SK-N-SH (cell line): Measurements from ENCODE around the gene IL1R2.

Experiments
- CHD2 ChIP-seq: fragments of 150-350 bp; IDR thresholded peaks from 2 replicates; pipeline ENCODE4 v1.6.1; 2018; ENCODE audit warnings: low read length; ENCODE audit not compliant: partially characterized antibody
- EZH2phosphoT487 ChIP-seq: fragments of 200-600 bp; sonication (generic); IDR thresholded peaks from 2 replicates; pipeline ENCODE4 v1.6.1; 2017; ENCODE audit warnings: low read depth, mixed run types, mild to moderate bottlenecking, antibody characterized with exemption, moderate library complexity, borderline replicate concordance
- GABPA ChIP-seq: IDR thresholded peaks from 2 replicates; pipeline ENCODE4 v1.4.0; 2012; ENCODE audit warnings: low read depth, mild to moderate bottlenecking
- JUND ChIP-seq: IDR thresholded peaks from 2 replicates; pipeline ENCODE4 v1.4.0; 2012
- MXI1 ChIP-seq: IDR thresholded peaks from 2 replicates; pipeline ENCODE4 v1.6.1; 2012; ENCODE audit warnings: mild to moderate bottlenecking, low read depth, low read length, improper control_type of control experiment
- NRF1 ChIP-seq: IDR thresholded peaks from 2 replicates; pipeline ENCODE4 v1.6.1; 2012; ENCODE audit warnings: low read depth, mild to moderate bottlenecking, low read length
- POLR2AphosphoS5 ChIP-seq: IDR thresholded peaks from 2 replicates; pipeline ENCODE4 v1.6.1; 2012; ENCODE audit warnings: low read depth, low read length
- RAD21 ChIP-seq: IDR thresholded peaks from 2 replicates; pipeline ENCODE4 v1.6.1; 2012; ENCODE audit warnings: mild to moderate bottlenecking, low read length
- RCOR1 ChIP-seq: fragments of 150-350 bp; IDR thresholded peaks from 2 replicates; pipeline ENCODE4 v1.6.1; 2017; ENCODE audit warnings: antibody characterized with exemption, low read length
- TF ChIP-seq, protein P1 (sequence below): fragments of 200-600 bp; sonication (generic); IDR thresholded peaks from 2 replicates; pipeline ENCODE4 v1.6.1; 2017; ENCODE audit warnings: antibody characterized with exemption, mild to moderate bottlenecking, moderate library complexity
- TF ChIP-seq, protein P2 (sequence below): IDR thresholded peaks from 2 replicates; pipeline ENCODE4 v1.4.0; 2012; ENCODE audit warnings: low read depth, borderline replicate concordance

DNA sequence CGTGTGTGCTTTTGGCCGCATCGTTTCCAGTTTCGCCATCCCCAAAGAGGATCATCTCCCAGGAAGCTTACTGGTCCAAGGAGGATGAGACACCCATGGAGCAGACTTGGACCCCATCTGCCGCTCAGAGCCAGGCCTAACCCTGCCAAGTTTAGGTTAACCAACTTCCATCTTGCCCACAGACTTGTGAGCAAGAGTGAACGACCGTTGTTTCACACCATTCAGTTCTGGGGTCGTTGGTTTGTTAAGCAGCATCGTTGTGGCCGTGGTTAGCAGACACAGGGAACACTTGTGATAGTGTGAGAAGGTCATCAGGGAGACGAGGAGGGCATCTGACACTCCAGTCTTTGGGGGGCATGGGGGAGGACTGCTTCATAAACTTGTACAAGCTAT is 15.1 kb downstream of the IL1R2 start:
- TF ChIP-seq, protein P1, sequence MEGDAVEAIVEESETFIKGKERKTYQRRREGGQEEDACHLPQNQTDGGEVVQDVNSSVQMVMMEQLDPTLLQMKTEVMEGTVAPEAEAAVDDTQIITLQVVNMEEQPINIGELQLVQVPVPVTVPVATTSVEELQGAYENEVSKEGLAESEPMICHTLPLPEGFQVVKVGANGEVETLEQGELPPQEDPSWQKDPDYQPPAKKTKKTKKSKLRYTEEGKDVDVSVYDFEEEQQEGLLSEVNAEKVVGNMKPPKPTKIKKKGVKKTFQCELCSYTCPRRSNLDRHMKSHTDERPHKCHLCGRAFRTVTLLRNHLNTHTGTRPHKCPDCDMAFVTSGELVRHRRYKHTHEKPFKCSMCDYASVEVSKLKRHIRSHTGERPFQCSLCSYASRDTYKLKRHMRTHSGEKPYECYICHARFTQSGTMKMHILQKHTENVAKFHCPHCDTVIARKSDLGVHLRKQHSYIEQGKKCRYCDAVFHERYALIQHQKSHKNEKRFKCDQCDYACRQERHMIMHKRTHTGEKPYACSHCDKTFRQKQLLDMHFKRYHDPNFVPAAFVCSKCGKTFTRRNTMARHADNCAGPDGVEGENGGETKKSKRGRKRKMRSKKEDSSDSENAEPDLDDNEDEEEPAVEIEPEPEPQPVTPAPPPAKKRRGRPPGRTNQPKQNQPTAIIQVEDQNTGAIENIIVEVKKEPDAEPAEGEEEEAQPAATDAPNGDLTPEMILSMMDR, result no peak
- TF ChIP-seq RCOR1 (no peak), POLR2AphosphoS5 (no peak), JUND (no peak), EZH2phosphoT487 (no peak), RAD21 (no peak), CHD2 (no peak), MXI1 (no peak), NRF1 (no peak), GABPA (no peak)
- TF ChIP-seq, protein P2, sequence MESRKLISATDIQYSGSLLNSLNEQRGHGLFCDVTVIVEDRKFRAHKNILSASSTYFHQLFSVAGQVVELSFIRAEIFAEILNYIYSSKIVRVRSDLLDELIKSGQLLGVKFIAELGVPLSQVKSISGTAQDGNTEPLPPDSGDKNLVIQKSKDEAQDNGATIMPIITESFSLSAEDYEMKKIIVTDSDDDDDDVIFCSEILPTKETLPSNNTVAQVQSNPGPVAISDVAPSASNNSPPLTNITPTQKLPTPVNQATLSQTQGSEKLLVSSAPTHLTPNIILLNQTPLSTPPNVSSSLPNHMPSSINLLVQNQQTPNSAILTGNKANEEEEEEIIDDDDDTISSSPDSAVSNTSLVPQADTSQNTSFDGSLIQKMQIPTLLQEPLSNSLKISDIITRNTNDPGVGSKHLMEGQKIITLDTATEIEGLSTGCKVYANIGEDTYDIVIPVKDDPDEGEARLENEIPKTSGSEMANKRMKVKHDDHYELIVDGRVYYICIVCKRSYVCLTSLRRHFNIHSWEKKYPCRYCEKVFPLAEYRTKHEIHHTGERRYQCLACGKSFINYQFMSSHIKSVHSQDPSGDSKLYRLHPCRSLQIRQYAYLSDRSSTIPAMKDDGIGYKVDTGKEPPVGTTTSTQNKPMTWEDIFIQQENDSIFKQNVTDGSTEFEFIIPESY, result no peak
